ENCODE data around the gene CTNNBL1. TPM values are rescaled to one million over a fixed set of nuclear protein-coding genes. Genes with fewer than 3 reads are reported as not detected.

CTNNBL1 gene
- total RNA-seq, 4 donors from 2014 or later, result 35.9 to 53.1 (median 39.2) TPM

DNA sequence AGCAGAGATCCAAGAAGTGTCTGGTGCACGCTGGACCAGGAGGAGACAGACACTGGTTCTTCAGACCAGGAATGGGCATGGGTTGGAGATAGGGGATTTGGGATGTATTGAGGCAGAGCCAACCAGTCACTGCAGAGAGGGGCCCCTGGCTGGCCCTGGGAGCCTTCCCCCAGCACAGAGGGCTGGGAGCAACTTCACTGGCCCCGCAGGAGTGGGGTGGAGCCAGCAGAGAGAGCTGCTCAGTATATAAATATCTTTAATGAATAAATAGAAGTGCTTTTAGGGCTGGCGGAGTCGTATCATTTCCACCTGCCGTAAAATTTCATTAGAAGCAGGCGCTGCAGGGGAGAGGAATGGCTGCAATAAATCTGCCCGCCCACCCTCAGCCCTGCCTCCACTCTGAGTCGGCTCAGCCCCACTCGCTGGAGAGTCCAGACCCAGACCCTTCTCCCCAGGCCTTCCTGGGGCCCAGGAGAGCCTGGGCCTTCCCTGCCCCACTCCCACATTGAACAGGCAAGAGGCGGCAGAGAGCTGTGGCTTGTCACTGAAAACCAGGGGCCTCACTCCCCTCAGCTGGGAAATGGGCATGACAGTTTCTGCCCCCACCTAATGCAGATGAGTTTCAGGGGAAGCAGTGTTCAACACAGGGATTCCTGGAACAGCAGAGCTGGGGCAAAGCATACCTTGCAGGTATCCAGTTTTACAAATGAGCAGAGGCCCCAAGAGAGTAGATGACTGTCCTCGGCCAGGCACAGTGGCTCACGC lies 185.2 kb downstream of the CTNNBL1 start:
- TF ChIP-seq, protein P1, sequence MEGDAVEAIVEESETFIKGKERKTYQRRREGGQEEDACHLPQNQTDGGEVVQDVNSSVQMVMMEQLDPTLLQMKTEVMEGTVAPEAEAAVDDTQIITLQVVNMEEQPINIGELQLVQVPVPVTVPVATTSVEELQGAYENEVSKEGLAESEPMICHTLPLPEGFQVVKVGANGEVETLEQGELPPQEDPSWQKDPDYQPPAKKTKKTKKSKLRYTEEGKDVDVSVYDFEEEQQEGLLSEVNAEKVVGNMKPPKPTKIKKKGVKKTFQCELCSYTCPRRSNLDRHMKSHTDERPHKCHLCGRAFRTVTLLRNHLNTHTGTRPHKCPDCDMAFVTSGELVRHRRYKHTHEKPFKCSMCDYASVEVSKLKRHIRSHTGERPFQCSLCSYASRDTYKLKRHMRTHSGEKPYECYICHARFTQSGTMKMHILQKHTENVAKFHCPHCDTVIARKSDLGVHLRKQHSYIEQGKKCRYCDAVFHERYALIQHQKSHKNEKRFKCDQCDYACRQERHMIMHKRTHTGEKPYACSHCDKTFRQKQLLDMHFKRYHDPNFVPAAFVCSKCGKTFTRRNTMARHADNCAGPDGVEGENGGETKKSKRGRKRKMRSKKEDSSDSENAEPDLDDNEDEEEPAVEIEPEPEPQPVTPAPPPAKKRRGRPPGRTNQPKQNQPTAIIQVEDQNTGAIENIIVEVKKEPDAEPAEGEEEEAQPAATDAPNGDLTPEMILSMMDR (IDR thresholded peaks at IDR 0.05; ENCODE audit: low read depth), result no peak

DNA sequence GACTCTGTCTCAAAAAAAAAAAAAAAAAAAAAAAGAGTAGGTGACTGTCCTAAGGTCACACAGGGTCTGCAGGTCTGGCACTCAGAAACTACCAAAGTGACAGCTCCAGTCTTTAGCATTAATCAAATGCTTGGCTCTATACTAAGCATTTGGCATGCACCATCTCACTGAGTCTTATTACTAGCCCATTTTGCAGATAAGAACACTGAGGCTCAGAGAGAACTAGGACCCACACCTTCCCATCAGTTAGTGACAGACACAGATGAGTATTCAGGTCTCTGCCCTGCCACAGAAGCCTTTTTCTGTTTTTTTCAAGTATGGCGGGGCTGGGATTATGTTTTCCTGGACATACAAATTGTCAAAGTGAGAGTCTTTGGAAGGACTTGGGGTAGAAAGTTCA lies 186.0 kb downstream of the CTNNBL1 start:
- TF ChIP-seq, protein P1 (IDR thresholded peaks at IDR 0.05; ENCODE audit: low read depth), result no peak

DNA sequence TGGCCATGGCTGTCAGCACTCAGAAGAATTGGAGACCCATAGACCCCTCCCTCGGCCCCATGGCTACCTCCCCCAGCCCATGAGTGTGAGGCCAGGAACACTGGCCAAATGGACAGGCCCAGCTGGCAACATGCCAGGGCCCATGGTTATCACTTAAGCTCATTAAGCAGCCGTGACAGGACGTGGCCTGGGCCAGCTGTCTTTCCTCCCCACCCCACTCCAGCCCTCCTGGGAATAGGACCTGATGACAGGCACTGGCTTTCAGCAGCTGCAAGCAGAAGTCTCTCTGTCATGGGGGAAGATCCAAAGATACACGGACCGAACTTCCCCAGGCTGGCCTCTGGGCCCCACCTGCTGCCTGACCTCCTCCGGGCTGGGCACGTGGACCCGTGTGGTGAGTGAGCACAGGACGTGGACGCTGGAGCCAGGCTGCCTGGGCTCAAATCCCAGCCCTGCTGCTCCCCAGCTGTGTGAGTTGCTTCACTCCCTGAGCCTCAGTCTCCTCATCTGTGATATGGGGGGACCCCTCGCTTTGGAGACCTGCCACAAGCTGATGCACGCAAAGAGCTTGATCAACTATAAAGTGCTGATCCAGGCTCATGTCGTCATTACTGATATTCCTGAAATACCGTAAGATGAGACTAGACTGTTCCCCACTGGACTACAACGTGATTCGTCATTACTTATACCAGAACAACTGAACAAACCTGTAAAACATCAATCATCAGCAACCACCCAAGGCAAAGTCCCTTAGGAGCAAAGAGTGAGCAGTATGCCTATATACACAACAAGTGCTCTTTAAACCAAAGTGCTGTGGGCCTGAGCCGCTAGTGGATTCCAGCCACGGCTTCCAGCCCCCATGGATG lies 187.1 kb downstream of the CTNNBL1 start:
- TF ChIP-seq, protein P1 (IDR thresholded peaks at IDR 0.05; ENCODE audit: low read depth), result no peak

DNA sequence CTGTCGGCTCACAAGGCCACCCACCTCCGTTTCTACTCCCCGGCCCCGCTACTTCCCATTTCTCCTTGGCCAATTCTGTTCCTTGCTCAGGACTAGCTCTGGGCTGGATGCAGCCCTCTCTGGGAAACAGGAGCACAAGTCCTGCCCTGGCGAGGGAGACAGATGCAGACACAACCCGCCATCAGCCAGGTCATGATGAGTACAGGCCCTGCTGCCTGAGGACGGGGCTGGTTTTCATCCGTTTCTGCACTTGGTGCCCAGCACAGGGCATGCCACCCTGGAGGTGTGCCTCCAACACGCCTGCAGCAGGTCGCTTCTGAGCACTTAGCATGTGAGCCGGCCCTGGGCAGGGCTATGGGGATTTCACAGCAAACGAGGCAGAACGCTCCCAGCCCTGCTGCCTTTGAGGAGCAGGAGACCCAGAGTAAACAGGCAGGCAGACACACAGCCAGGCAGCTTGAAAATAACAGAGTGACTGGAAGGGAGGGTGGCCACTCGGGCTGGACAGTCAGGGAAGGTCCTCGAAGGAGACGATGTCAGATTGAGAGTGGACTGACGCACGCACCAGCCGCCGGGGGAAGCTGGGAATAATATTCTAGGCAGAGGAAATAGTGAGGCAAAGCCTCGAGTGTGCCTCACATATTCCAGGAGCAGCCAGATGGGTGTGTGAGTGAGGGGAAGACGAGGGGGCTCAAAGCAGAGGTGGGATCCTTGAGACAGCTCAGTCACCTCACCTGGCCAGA lies 187.9 kb downstream of the CTNNBL1 start:
- TF ChIP-seq, protein P1 (IDR thresholded peaks at IDR 0.05; ENCODE audit: low read depth), result no peak

DNA sequence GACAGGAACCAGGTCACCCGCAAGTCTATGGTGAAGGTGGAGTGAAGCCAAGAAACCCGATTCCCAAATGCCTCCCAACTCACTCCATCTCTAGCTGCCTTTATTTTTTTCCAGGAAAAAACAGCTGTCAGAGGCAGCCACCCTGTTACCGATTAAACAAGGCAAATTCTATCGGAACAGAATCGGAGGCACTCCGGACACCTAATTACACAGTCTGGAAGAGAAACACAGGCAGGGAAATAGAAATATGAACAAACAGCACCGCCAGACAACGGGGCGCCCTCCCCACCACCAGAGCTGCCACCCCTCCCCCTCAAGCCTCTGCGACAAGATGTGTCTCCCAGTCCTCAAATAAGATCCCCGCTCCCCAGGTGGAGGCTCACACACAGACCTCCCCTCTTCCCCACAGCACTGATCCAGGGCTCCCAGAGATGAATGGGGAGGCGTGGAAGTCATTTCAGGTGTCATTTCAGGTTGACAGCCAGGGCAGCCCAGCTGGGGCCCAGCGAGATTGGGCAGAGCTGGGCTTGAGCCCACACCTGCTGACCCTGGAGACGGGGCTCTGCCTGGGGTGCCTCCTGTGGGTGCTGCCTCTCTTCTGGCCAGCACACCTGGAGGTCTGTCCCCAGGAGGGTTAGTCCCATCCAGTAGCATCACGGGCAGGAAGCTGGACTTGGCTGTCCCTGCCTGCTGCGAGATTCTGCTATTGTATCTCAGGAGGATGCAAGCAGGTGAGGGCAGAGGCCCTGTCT lies 189.3 kb downstream of the CTNNBL1 start:
- TF ChIP-seq, protein P1 (IDR thresholded peaks at IDR 0.05; ENCODE audit: low read depth), result no peak

DNA sequence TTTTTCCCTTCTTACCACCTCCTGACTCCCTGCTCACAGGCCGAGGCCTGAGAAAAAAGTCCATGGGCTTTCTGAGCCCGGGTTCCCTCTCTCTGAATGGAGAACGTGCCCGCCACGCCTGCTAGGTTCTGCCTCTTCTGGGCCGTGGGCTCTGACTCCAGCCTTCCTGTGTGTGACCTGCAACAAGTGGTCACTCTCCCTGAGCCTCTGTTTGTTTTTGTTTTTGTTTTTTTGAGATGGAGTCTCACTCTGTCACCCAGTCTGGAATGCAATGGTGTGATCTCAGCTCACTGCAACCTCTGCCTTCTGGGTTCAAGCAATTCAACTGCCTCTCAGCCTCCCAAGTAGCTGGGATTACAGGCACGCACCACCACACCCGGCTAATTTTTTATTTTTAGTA lies 191.2 kb downstream of the CTNNBL1 start:
- TF ChIP-seq, protein P1 (IDR thresholded peaks at IDR 0.05; ENCODE audit: low read depth), result no peak

All from subcutaneous adipose tissue (tissue), 4 donors.